GOT3 (cell line): Measurements from ENCODE around the gene NTM.

Source experiments
- DNase-seq: peaks from one replicate; lab custom pipeline; 2025; ENCODE audit warnings: mixed read lengths; lab: John Stamatoyannopoulos, UW

Gene NTM

DNA sequence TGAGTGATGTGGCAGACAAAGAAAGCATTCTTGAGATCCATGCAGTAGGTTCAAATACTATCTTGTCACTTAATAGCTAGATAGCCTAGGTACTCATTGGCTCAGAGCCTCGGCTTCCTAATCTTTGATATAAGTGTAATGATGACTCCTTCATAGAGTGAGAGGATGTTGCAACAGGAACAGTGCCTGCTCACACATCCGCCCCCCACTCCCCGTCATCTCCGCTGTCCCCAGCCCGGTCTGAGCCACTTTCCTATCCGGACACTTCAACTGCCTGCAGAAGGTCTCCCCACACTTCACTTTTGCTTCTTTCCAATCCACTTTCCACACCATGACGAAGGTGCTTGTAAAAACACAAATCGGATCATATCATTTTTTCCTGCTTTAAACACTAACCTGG lies 128.8 kb downstream of the NTM start:
- DNase-seq = no peak

DNA sequence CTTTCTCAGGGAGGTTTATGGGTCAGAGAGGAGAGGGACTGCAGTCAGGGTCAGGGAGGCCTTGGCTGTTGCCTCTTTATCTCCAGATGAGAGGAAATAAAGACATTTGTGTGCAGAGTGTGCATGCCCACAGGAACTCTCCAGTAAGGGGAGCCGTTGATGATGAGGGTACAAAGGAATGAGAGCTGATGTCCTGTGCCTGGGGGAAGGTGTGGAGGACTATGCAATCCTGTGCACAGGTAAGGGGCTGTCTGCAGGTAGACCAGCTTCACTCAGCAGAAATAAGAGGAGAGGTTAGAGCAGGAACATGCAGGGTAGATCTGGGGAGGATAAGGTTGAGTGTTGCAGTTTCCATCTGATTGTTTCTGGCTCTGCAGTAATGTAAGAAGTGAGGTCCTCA lies 132.6 kb downstream of the NTM start:
- no peak for DNase-seq

DNA sequence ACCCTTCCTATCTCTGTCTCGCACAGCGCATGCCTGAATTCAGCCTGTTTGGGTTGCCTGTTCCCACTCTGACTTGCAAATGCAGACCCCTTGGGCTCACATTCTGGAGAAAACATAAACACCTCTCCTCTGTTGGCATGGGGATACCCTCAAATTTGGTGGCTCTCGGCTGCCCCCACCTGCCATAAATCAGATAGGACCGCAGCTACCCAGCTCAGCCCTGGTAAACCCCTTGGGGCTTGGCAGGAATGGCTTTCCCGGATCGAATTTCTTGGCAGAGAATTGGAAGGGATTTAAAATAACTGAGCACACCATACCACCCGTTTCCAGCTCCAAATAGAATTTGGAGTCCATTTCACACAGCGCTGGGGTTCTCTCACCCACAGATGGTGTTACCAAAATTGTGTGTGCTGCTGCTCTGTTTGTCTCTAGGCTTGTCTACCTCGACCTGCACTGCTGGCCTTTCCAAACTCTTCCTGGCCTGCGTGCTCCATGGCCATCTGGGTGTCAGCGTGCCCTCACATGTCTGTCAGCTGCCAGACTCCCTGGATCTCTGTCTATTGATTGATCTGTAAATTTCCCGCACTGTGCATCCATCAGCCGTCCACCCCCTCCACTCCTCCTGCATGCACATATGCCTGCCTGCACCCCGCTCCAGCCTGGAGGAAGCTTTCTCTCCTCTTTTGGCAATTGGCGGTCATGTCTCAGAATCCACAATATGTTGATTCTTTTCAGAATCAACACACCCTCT lies 134.0 kb downstream of the NTM start:
- DNase-seq = no peak

DNA sequence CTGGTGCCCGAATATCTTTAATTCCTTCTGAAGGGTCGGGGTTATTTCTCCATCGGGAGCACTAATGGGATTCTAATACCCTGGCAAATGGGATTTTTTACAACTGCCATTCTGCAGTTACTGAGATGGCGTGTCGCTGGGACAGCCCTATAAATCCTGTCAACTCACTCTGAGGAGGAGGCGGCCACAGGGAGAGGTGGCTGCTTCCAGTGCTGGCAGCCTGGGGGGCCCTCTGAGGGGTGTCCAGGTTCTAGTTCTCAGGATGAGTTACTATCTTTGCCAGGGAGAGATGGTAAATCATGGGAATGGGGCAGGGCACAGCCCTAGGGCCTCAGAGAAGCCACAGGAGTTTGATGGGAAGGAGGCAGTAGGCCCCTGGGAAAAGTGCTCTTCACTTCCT lies 135.9 kb downstream of the NTM start:
- DNase-seq = no peak

DNA sequence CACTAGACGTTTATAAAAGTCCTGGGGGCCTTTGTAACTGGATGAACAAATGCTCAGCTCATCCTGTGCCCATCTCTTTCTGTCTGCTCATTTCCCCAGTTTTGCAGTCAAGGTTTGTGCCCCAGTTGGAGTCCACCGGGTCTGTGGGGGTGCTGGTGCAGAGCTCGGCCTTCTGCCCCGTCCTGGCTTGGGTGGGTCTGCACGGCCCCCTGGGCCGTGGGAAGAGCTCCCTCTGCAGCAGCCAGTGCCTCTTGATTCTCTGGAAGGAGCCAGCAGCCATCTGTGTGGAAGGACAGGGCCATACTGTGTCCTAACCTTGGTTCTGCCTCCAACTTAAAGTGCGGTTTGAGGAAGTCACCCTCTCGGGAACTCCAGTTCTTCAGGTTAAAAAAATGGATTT lies 140.2 kb downstream of the NTM start:
- DNase-seq = no peak

DNA sequence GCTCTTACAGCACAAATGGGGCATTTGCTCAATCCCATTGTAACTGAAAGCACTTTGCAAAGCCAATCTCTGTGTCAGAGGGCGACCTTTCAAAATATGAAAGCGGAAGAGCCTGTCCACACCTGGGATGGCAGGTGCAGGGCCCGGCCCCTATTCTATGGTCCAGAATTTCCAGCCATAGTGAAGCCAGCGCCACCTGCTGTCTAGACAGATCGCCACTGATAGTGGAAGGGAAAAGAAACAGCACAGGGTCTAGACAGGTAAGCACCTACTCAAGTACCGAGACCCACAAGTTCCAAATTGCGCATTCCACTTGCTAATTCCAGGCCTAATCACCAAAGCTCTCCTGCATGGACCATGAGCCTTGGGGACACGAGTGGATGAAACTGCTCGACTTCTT lies 141.4 kb downstream of the NTM start:
- no peak for DNase-seq

DNA sequence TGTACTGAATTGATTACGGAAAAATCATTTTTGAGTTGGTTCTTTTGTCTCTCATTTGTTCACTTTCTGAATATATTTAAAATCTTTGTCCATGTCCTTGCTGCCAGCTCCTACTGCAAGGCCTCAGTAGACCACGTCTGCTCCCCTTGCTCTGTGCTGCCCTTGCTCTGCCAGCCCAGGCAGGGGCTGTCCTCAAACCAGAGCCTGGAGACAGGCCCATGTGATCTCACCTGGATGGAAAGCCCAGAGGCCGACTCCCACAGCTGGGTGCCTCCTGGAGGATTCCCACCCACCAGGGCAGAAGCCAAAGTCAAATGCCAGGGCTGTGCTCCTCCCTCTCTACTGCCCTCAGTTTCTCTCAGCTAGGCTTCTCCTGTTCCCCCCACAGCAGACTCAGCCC lies 141.8 kb downstream of the NTM start:
- DNase-seq = no peak

DNA sequence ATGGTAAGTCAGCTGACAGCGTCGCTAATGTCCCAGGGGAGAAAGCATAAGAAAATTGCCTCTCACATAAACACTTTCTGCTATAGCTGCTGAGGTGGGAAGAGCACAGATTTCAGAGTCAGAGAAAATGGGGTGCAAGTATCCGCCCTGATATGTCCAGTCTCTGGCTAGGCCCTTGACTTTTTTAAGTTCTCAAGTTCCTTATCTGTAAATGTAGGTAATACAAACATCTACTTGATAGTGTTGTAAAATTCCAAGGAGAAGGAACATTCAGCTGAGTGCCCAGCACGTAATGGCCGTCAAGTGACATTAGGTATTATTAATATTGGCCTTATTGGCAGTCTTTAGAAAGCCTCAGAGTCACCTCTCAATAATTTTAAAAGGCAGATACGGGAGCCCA lies 143.6 kb downstream of the NTM start:
- no peak for DNase-seq

DNA sequence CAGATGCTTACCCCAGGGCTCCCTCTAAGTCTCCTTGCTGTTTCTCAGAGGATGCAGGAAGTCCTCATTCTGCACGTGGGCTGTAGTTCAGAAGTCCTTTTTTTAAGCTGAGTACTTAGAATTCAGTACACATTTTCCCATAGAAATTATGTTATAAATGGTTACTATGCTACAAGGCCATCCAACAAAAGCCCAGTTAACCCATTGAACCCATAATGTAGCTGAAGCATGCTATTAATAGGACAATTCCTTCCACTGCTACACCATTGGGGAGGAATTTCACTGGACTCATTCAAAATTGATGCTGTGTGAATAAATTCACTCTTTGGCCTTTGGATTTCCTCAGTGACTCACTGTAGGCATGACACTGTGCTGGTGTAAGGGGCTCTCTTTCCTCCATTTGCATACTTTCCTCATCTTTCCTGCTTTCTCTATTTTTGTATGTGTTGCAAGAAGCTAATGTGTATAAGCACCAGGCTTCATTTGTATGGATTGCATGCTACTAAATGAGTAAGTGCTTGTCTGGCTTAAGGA lies 148.0 kb downstream of the NTM start:
- no peak for DNase-seq

DNA sequence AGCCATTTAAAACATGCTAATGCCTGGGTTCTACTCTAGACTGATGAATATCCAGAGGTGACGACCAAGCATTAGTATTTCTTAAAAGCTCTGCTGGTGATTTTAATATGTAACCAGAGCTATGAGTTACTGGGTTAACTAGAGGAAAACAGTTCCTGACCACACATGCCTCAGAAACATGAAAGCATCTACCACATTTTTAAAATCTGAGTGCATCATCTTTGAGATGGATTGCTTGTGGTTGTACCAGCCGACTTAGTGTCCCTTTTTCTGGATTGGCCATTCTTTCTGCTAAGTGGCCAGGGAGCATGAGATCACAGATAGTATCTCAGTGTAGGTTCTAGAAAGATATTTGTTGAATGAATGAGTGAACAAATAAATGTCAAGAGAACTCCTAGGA lies 152.4 kb downstream of the NTM start:
- DNase-seq = no peak

DNA sequence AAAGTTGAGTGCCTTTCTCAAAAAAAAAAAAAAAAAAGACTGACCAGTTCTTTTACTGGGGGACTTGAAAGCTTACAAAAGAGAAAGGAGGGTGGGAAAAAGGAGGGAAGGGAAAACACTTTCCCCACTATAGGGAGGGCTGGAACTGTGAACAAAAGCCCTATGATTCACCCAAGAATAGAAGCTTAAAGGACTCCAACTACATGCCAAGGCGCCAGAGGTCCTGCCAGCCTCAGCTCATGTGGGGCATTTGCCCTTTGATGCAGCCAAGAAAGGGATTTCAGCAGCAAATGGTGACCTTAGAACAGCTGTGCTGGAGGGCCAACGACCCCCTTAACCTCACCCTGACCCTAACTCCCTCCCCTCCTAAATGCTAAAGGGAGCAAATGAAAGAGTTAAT lies 160.0 kb downstream of the NTM start:
- no peak for DNase-seq

DNA sequence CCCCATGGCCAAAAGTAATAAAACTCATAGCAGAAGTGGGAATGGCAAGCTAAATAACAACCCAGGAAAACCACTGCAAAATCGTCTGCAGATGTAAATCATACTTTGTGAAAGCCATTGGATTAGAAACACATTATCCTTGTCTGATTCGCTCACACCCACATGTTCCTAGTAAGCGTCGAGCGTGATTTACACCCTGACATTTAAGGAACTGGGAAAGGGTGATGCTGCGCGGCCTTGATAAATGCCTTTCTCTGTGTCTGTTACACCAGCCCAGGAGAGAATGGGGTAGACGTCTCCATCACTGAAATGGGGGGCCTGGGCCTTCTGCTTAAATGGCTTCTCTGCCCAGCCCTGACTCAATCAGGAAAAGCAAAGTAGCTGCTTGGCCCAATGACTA lies 162.7 kb downstream of the NTM start:
- DNase-seq = no peak

DNA sequence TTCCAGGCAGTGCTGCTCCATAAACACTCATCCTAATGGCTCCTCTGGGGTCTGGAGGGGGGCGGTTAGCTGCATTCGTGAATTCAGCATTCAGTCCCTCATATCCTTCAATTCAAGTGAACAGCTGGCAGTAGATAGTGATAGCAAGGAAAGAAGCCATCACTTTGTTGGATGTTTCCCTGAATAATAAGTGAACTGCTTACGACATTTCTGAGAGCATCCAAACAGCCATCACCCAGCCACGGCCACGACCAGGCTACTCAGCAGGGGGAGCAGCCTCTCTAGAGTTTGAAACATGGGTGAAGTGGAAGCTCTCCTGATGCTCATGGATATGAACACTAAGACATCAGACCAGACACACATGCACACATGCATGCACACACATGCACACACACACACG lies 163.6 kb downstream of the NTM start:
- no peak for DNase-seq

DNA sequence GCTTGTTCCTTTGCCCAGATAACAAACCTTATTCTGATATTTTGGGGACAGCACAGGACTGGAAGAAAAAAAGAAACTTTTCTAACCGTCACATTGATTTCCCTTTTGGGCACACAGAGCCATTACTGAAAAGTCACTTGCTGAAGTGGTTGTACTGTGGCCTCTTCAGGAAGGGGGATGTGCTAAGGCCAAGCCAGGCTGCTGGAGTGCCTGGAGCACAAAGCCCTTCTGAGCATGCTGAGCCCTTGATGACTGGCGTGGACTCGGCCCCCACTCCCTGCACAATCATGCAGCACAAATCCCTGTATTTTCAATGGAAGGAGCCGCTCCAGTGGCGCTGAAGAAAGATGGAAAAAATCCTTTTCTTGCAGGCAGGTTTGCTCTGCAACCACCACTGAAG lies 164.2 kb downstream of the NTM start:
- no peak for DNase-seq

DNA sequence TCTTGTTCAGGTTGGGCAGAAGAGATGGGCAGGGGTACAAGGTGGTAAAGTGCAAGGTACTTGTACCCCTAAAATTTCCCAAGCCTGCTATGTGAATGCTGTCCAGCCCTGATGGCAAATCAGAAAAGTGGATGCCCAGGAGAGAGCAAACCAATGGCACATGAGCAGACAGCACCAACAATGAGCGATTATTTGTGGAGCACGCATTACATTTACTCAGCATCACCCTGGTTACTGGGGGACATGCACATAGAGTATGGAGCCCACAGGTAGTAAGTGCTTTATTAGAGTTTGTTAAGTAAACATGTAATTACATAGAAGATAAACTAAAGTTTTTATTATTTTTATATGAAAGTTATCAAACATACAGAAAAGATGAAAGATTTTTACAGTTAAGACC lies 165.7 kb downstream of the NTM start:
- no peak for DNase-seq

DNA sequence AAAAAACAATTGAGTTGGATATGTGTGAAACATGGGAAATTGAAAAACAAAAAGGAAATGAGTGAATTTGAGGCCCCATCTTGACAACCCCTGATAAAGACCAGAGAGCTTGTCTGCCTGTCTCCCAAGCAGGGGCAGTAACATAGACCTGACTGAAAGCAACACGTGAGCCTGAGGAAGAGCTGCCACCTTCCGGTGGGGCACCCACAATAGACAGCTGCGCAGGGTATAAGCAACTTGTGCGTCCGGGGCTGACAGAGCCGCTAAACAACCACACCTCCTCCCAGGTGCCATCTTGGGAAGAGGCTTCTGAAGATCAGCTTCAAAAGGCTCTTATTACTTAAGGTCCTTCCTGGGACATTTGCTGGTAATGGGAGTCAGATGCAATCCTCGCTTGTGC lies 166.8 kb downstream of the NTM start:
- no peak for DNase-seq

DNA sequence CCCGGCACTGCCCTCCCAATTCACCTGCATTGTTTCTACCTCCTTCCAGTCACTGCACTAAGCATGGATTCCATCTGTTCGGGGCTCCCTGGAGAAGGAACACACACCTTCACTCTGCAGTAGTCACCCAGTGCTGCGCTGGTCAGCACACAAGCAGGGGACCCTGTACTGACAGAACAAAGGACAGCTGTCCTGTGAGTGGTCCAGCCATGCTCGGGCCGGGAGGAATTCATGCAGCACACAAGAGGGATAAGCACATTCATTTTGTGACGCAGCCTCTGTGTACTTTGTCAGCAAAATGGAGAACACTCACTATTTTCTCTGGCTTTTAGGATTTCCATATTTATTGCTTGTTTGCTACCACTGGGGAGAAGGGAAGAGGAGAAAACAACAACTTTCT lies 167.3 kb downstream of the NTM start:
- DNase-seq = no peak

DNA sequence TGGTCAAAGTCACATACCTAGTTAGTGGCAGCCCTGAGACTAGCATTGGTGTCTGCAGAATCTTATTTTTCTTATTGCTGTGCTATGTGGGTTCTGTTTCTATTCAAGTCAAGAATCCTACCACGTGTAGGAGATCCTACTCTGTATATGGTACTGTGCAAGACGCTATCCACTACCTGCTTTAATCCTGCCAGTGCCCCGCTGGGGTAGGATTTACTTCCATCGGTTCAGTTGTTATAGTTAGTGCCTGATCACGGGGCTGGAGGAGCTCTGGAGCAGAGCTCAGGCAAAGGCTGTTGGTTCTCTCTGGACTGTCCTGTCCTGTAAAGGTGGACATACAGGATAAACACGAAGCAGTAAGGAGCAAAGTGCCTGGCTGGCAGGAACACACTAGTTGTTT lies 167.9 kb downstream of the NTM start:
- DNase-seq = no peak

DNA sequence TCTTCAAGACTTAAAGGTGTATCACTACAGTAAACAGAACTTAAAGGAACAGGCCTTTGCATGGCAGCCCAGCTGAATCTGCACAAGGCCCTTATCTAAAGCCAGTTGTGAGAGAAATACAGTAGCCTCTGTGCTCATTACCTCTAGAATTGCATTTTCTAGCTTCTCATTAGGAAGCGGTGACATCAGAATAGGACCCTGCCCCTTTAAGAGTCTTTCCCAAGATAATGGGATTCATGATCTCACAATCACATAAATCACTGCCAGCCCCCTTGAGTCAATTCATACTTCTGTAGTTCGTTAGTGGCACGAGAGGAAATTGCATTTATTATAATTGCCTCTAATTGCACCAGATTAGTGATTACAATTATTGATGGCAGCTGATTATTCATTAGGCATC lies 170.3 kb downstream of the NTM start:
- DNase-seq = no peak

DNA sequence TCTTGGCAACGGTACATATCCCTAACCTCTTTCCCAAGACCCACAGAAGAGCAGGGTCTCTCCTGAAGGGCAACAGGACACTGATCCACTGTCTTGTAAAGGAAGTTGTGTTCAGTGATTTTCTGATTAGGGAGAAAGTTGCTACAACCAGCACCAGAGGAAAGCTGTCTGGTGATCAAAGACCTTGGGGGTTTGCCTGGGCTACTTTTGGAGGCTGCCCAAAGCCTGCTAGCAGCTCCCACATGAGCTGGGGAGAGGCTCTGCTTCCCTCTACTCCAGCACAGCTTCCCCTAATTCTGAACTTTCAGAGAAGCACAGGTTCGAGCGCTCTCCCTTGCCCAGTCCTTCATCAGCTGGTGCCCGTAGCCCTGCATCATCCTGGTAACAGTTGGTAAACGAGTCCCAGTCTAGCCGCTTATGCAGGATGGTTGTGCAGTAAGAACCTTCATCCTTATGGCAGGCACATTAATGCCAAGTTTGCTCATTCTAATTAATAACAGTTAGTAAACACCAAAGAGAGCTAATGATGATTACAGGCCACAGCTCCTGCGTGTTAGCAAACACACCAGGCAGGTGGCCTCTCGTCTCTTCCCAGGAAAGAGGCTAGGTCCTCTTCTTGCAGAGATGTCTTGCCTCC lies 173.1 kb downstream of the NTM start:
- no peak for DNase-seq

DNA sequence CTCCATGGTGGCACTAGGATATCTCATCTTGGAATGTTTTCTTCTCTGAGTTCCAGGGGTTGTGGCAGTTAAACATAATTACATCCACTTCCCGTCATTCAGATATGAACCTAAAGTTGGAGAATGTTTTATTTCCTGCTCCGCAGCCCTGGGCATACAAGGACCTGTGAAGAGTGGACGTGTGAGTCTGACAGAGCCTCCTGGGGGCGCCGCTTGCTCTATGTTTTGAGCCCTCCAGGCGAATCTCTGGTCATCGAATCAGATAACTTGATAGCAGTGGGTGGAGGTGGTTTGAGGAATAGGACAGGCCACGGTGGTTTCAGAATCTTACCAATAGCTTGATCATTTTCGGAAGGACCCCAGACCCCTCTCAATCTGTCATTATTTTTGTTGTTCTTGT lies 174.2 kb downstream of the NTM start:
- DNase-seq = no peak

DNA sequence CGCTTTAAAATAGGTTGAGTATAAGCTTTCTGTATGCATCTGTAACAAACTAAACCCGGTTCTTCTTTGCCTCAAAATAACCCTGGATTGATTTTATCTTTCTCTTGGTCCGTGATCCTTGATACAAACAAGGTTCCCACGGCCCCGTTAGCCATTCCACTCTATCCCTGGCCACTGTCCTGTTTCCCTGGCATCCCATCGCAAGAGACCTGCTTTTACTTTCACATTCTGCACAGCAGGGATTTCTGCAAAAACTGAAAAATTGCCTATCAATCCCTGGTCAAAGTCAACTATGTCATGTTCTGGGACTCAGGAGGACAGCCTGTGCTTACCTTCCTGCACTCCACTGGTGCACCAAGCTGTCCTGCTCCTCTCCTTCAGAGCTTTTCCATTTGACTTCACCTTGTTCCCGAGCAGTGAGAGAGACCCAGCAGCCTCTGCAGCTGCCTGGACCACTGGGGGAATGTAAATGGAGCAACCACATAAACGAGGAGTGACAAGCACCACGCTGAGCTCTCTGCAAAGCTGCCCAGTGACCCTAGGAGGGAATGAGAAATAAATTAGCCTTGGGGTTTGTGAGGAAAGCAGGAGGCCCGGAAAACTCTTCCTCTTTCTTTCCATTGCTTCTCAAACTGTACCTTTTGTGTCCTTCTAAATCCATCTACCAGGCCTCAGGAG lies 175.9 kb downstream of the NTM start:
- DNase-seq = no peak

DNA sequence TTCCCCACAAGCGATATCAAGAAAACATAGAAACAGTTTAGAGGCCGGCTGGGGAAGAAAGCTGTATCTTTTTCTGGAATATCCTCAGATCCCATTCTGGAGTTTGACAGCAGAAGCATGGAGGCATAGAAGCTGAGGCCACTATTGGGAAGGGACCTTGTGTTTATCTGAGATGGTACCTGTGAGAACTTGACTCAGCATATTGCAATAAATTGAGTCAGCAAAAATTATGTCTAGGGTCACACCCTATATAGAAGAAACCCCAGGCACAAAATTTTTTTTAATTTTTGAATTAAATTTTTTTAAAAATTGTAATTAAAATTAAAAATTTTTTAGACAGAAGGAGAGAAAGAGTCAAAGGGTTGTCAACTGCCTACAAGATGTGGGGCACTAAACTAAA lies 178.7 kb downstream of the NTM start:
- DNase-seq = no peak
